Esophagus squamous epithelium (tissue), 5 donors: ENCODE results near the gene STON2. TPM values are rescaled to one million over a fixed set of nuclear protein-coding genes. Genes with fewer than 3 reads are reported as not detected.
A peak's percentile ranks its signal among the peaks of the same experiment; 100 is the strongest.

Source experiments
- DNase-seq: peaks from one replicate; lab custom pipeline; 2025; lab: John Stamatoyannopoulos, UW
- H3K27ac ChIP-seq, 4 donors: fragments of 200-600 bp; sonication (generic); one replicate each; pipeline ENCODE4 v1.5.1; 2016 to 2019; ENCODE audit warnings: mild to moderate bottlenecking in 1 of 4
- H3K27me3 ChIP-seq, 4 donors: fragments of 200-600 bp; sonication (generic); 1 replicate in 3 of 4; 2 replicates in 1 of 4; pipeline versions ENCODE4 v1.5.1 to v1.6.0; 2017 to 2021; ENCODE audit warnings: antibody characterized with exemption in 1 of 4
- H3K36me3 ChIP-seq, 3 donors: fragments of 200-600 bp; sonication (generic); one replicate each; pipeline ENCODE4 v1.5.1; 2016 to 2019
- H3K4me1 ChIP-seq, 3 donors: fragments of 200-600 bp; sonication (generic); one replicate each; pipeline ENCODE4 v1.5.1; 2017 to 2019
- H3K4me3 ChIP-seq, 4 donors: fragments of 200-600 bp; sonication (generic); 1 replicate in 3 of 4; 2 replicates in 1 of 4; pipeline ENCODE4 v1.5.1; 2016 to 2019; ENCODE audit warnings: mild to moderate bottlenecking in 2 of 4, moderate library complexity in 1 of 4
- H3K9me3 ChIP-seq, 3 donors: fragments of 200-600 bp; sonication (generic); one replicate each; pipeline ENCODE4 v1.5.1; 2016 to 2019
- POLR2A ChIP-seq, 4 donors: fragments of 450-650 bp; IDR thresholded peaks; one replicate each; pipeline ENCODE4 v1.6.1; 2017; ENCODE audit warnings: antibody characterized with exemption in 4 of 4, mild to moderate bottlenecking in 4 of 4, moderate library complexity in 3 of 4
- WGBS, 2 donors: methylation state at CpG; one replicate each; pipeline ENCODE4 v1.1.5; 2018; 5-methylcytosine and 5-hydroxymethylcytosine counted together
- intact Hi-C: fragments of 100-400 bp; cut with DNase I; formaldehyde crosslinking; loops from one replicate; pipeline ENCODE4 v1.15.0; 2022
- total RNA-seq, 4 donors: library from RNA; depleted of rRNA; stranded (reverse); fragments of >200 nt; gene quantifications; one replicate each; pipeline ENCODE4 v1.1.0, GENCODE V29; 2016
- TF ChIP-seq, protein P1 (sequence below), 6 experiments: fragments of 450-650 bp in 4 of 6; fragments of 200-600 bp in 2 of 6; sonication (generic) in 2 of 6; IDR thresholded peaks; one replicate each; pipeline ENCODE4 v1.5.1; 2016 to 2019; ENCODE audit warnings: antibody characterized with exemption in 6 of 6, mild to moderate bottlenecking in 4 of 6, moderate library complexity in 4 of 6
- donor health status: DM: yes; HTN: yes; CAD: no.

Gene STON2
- total RNA-seq, 4 donors from 2014 or later = 58.7 to 71.6 (median 67.1) TPM

DNA sequence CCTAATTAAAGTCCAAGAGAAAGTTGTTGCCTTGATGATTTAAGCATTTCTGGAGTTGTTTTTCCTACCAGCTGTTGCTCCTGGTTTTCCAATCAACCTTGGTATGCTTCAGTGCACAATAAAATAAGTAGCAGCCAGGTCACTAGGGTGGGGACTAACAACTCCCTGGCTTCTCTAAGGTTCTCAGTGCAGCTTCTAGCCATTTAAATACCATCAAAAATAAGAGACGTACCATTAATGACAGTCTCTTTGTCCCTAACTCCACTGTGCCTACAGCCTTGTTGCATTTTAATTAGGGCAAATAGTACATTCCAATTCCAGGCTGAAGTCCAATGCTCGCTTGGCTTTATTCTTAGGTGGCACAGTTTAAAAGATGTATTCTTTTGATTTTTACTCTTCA lies 11.8 kb downstream of the STON2 start:
- Histone ChIP-seq H3K27ac (peak overlapping the region in 2 of 4 donors; percentile 10 to 20), H3K4me3 (no peak overlapping the region), H3K36me3 (no peaks in the 10 kb centered on the region), H3K4me1 (peaks cover 7 to 83% (median 28%) of the 10 kb centered on the region in 3 donors), H3K9me3 (no peaks in the 10 kb centered on the region), H3K27me3 (no peaks in the 10 kb centered on the region)
- DNase-seq = no peak
- intact Hi-C loops = no loop called here
- WGBS, 2 donors = 43 to 53% methylated on average over 2 of the region's 2 CpGs
- TF ChIP-seq, protein P1, sequence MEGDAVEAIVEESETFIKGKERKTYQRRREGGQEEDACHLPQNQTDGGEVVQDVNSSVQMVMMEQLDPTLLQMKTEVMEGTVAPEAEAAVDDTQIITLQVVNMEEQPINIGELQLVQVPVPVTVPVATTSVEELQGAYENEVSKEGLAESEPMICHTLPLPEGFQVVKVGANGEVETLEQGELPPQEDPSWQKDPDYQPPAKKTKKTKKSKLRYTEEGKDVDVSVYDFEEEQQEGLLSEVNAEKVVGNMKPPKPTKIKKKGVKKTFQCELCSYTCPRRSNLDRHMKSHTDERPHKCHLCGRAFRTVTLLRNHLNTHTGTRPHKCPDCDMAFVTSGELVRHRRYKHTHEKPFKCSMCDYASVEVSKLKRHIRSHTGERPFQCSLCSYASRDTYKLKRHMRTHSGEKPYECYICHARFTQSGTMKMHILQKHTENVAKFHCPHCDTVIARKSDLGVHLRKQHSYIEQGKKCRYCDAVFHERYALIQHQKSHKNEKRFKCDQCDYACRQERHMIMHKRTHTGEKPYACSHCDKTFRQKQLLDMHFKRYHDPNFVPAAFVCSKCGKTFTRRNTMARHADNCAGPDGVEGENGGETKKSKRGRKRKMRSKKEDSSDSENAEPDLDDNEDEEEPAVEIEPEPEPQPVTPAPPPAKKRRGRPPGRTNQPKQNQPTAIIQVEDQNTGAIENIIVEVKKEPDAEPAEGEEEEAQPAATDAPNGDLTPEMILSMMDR (IDR thresholded peaks at IDR 0.05) = no peak
- no peak for TF ChIP-seq POLR2A (IDR thresholded peaks at IDR 0.05)

DNA sequence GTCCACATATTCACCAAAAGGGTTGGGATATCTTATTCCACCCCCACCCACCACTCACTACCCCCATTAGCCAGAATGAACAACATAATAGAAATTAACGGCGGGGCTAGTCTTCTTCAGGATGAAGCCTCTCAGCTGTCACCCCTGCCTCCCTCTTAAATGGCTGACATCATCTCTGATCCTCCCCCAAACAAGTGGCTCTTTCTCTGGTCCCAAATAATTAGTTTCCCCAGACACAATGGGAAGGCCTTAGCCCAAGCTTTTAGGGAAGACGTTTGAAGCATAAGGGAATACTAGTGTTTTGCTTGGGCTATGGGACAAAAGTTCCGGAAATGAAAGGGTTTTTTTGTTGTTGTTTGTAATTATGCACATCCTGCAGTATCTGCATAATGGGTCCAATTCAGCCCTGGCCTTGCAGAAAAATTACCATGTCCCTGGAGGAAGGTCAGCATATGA lies 13.8 kb downstream of the STON2 start:
- H3K4me3 ChIP-seq = no peak overlapping the region
- DNase-seq = no peak
- peaks cover 7 to 83% (median 13%) of the 10 kb centered on the region in 3 donors for H3K4me1 ChIP-seq
- TF ChIP-seq, protein P1 (IDR thresholded peaks at IDR 0.05) = no peak
- no peak for TF ChIP-seq POLR2A (IDR thresholded peaks at IDR 0.05)
- no peaks in the 10 kb centered on the region for H3K36me3 ChIP-seq
- intact Hi-C loops = no loop called here
- no peaks in the 10 kb centered on the region for H3K27me3 ChIP-seq
- no peak overlapping the region for H3K27ac ChIP-seq
- 53 to 54% methylated on average over 4 of the region's 4 CpGs for WGBS, 2 donors
- H3K9me3 ChIP-seq = no peaks in the 10 kb centered on the region

DNA sequence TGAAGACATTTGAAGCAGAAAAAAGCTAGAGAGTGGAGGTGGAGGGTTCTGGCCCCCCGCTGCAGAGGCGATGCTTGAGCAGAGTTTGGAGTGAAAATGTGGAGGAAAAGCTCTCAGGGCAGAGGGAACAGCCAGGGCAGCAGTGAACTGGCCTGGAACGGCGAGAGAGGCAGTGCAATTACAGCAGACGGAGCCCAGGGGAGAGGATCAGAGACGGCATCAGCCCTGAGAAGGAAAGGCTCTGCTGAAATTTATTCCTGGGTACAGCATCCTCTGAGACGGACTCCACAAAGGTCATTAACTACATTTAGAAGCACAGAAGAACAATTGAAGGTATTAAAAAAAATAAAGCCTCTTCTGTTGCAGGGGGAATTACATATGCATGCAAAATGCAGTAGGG lies 14.2 kb downstream of the STON2 start:
- TF ChIP-seq, protein P1 (IDR thresholded peaks at IDR 0.05) = no peak
- TF ChIP-seq POLR2A (IDR thresholded peaks at IDR 0.05) = no peak
- DNase-seq = no peak
- WGBS, 2 donors = 83 to 94% methylated on average over 7 of the region's 7 CpGs
- H3K4me1 ChIP-seq = peaks cover 2 to 81% (median 12%) of the 10 kb centered on the region in 3 donors
- no peaks in the 10 kb centered on the region for H3K36me3 ChIP-seq
- H3K4me3 ChIP-seq = no peak overlapping the region
- intact Hi-C loops = no loop called here
- no peaks in the 10 kb centered on the region for H3K9me3 ChIP-seq
- H3K27ac ChIP-seq = no peak overlapping the region
- H3K27me3 ChIP-seq = no peaks in the 10 kb centered on the region

DNA sequence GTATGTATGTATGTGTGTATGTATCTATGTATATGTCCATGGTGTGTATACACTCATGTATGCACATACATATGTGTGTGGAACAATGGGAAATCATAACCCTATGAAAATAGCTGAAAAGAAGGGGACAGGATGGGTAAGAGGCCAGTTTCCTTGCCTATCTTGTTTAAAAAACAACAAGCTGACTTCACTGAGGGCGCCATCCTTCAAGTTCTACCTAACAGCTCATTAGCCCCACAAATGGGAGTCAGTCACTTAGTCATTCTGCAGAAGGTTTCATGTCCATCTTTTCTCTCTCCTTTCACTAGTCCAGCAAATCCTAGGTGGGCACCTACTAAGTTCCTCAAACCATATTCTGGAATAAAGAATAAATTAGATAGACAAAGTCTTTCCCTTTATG lies 14.7 kb downstream of the STON2 start:
- DNase-seq = no peak
- H3K27me3 ChIP-seq = no peaks in the 10 kb centered on the region
- H3K4me1 ChIP-seq = peaks cover 0 to 76% (median 12%) of the 10 kb centered on the region in 3 donors
- TF ChIP-seq, protein P1 (IDR thresholded peaks at IDR 0.05) = no peak
- no peak for TF ChIP-seq POLR2A (IDR thresholded peaks at IDR 0.05)
- H3K36me3 ChIP-seq = no peaks in the 10 kb centered on the region
- 76 to 77% methylated on average over 1 of the region's 1 CpG for WGBS, 2 donors
- H3K27ac ChIP-seq = peak overlapping the region in 1 of 4 donors; percentile 19
- intact Hi-C loops = no loop called here
- no peaks in the 10 kb centered on the region for H3K9me3 ChIP-seq
- H3K4me3 ChIP-seq = no peak overlapping the region

DNA sequence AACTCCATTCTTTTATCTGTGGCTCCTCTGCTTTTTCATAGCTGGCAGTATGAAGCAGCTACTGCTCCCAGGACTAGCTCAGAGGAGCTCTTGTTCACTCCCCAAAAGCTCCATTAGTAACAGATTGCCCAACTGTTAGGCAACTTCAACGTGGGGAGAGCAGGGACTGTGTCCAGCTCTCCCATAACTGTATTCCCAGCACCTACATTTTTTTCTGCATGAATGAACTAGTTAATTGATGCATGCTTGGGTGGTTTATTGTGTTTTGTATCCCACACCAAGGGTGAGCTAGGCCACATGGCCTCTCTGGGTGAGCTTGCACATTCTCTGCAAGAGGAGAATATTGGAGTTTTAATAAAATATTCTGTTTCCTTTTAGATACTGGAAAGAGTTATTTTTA lies 15.2 kb downstream of the STON2 start:
- H3K36me3 ChIP-seq = no peaks in the 10 kb centered on the region
- H3K9me3 ChIP-seq = no peaks in the 10 kb centered on the region
- peak overlapping the region in 1 of 4 donors; percentile 62 for H3K27ac ChIP-seq
- no peak for DNase-seq
- H3K27me3 ChIP-seq = no peaks in the 10 kb centered on the region
- 14 to 22% methylated on average over 1 of the region's 1 CpG for WGBS, 2 donors
- TF ChIP-seq, protein P1 (IDR thresholded peaks at IDR 0.05) = no peak
- TF ChIP-seq POLR2A (IDR thresholded peaks at IDR 0.05) = no peak
- H3K4me1 ChIP-seq = peaks cover 0 to 71% (median 12%) of the 10 kb centered on the region in 3 donors
- intact Hi-C loops = no loop called here
- no peak overlapping the region for H3K4me3 ChIP-seq
